ENCODE results near the gene GZMB.
"Not testable (repeated sequence)": the region's sequence is repeated elsewhere in the genome, so short reads cannot be mapped to it uniquely, and the experiment has no call there.

Gene GZMB

GRCh38 chr14:24669651-24670050 is 35.7 kb upstream of the GZMB start:
- H3K36me3 ChIP-seq = no peaks in the 10 kb centered on the region
- TF ChIP-seq, protein P1, sequence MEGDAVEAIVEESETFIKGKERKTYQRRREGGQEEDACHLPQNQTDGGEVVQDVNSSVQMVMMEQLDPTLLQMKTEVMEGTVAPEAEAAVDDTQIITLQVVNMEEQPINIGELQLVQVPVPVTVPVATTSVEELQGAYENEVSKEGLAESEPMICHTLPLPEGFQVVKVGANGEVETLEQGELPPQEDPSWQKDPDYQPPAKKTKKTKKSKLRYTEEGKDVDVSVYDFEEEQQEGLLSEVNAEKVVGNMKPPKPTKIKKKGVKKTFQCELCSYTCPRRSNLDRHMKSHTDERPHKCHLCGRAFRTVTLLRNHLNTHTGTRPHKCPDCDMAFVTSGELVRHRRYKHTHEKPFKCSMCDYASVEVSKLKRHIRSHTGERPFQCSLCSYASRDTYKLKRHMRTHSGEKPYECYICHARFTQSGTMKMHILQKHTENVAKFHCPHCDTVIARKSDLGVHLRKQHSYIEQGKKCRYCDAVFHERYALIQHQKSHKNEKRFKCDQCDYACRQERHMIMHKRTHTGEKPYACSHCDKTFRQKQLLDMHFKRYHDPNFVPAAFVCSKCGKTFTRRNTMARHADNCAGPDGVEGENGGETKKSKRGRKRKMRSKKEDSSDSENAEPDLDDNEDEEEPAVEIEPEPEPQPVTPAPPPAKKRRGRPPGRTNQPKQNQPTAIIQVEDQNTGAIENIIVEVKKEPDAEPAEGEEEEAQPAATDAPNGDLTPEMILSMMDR (IDR thresholded peaks at IDR 0.05; ENCODE audit: low read depth, low read length) = no peak
- no peak overlapping the region for H3K4me3 ChIP-seq (ENCODE audit: low read depth, low read length)
- DNase-seq = no peak
- H3K27ac ChIP-seq = no peak overlapping the region
- H3K27me3 ChIP-seq (ENCODE audit: insufficient read depth, low read depth, severe bottlenecking) = peaks cover 38% of the 10 kb centered on the region
- H3K9me3 ChIP-seq (ENCODE audit: severe bottlenecking) = no peaks in the 10 kb centered on the region

GRCh38 chr14:24665440-24665991 is 31.5 kb upstream of the GZMB start:
- Histone ChIP-seq H3K27me3 (ENCODE audit: insufficient read depth, low read depth, severe bottlenecking) (peaks cover 23% of the 10 kb centered on the region), H3K36me3 (no peaks in the 10 kb centered on the region), H3K27ac (no peak overlapping the region), H3K9me3 (ENCODE audit: severe bottlenecking) (no peaks in the 10 kb centered on the region), H3K4me3 (ENCODE audit: low read depth, low read length) (no peak overlapping the region)
- TF ChIP-seq, protein P1 (IDR thresholded peaks at IDR 0.05; ENCODE audit: low read depth, low read length) = no peak
- no peak for DNase-seq

GRCh38 chr14:24664366-24664765 is 30.4 kb upstream of the GZMB start:
- H3K9me3 ChIP-seq (ENCODE audit: severe bottlenecking) = no peaks in the 10 kb centered on the region
- peaks cover 27% of the 10 kb centered on the region for H3K27me3 ChIP-seq (ENCODE audit: insufficient read depth, low read depth, severe bottlenecking)
- H3K27ac ChIP-seq = no peak overlapping the region
- no peak overlapping the region for H3K4me3 ChIP-seq (ENCODE audit: low read depth, low read length)
- no peak for DNase-seq
- TF ChIP-seq, protein P1 (IDR thresholded peaks at IDR 0.05; ENCODE audit: low read depth, low read length) = no peak
- H3K36me3 ChIP-seq = no peaks in the 10 kb centered on the region

DNA sequence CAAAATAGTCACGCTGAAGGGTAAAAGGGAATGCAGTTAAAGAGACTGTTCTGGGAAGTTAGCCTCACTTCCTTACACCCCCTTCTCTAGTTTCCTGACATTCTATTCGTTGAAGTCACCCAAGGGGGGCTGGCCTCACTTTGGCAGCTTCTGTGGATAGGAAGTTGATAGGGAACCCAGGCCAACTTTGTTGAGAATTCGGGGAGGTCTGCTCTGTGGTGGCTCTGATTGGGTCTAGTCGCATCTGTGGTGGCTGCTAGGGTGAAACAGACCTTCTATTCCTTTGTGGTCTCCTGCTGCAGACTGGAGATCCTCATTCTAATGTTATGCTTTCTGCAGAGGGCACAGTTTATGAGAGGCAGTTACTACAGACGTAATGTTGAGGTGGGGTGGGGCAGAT is 28.8 kb upstream of the GZMB start:
- no peaks in the 10 kb centered on the region for H3K9me3 ChIP-seq (ENCODE audit: severe bottlenecking)
- no peaks in the 10 kb centered on the region for H3K36me3 ChIP-seq
- H3K4me3 ChIP-seq (ENCODE audit: low read depth, low read length) = no peak overlapping the region
- H3K27ac ChIP-seq = no peak overlapping the region
- DNase-seq = no peak
- H3K27me3 ChIP-seq (ENCODE audit: insufficient read depth, low read depth, severe bottlenecking) = peaks cover 36% of the 10 kb centered on the region
- TF ChIP-seq, protein P1 (IDR thresholded peaks at IDR 0.05; ENCODE audit: low read depth, low read length) = no peak

DNA sequence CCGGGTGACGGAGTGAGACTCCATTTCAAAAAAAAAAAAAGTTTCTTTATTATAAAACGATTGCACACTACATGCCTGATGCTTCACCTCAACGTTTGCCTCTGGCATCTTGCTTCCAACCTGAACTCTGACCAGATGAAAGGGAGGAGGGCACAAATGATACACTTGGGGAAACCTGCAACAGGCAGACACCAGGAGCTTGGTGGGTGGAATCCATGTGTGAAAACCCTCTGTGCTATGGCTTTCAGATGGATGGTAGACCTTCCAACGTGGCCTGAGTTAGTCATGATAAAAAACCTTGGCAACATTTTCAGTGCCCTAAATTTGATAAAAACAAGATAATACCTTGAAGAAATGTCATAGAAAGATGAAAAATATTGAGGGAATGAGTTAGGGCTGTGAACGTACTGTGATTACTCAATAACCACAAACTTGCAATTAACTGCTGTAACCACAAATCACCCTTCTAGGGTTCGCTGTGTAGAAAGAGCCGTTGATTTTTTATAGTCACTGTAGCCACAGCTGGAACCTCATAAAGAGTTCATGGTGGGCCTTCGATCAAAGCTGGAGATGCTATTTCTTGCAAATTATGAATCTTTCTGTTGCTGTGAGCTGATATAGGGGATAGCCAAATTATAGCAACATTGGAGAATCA is 26.1 kb upstream of the GZMB start:
- Histone ChIP-seq H3K9me3 (ENCODE audit: severe bottlenecking) (no peaks in the 10 kb centered on the region), H3K27ac (no peak overlapping the region), H3K4me3 (ENCODE audit: low read depth, low read length) (no peak overlapping the region), H3K27me3 (ENCODE audit: insufficient read depth, low read depth, severe bottlenecking) (peaks cover 44% of the 10 kb centered on the region), H3K36me3 (no peaks in the 10 kb centered on the region)
- no peak for DNase-seq
- TF ChIP-seq, protein P1 (IDR thresholded peaks at IDR 0.05; ENCODE audit: low read depth, low read length) = no peak

DNA sequence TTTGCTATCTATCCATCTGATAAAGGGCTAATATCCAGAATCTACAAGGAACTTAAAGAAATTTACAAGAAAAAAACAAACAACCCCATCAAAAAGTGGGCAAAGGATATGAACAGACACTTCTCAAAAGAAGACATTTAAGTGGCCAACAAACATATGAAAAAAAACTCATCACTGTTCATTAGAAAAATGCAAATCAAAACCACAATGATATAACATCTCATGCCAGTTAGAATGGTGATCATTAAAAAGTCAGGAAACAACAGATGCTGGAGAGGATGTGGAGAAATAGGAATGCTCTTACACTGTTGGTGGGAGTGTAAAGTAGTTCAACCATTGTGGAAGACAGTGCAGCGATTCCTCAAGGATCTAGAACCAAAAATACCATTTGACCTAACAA is 14.4 kb upstream of the GZMB start:
- peaks cover 24% of the 10 kb centered on the region for H3K27me3 ChIP-seq (ENCODE audit: insufficient read depth, low read depth, severe bottlenecking)
- not testable (repeated sequence) for DNase-seq; H3K4me3 ChIP-seq (ENCODE audit: low read depth, low read length); H3K9me3 ChIP-seq (ENCODE audit: severe bottlenecking); H3K36me3 ChIP-seq; H3K27ac ChIP-seq

Data from WERI-Rb-1 (cell line).